SK-N-MC (cell line): ENCODE results near the gene FIBCD1.

ENCODE experiments used
- DNase-seq: peaks from one replicate; pipeline ENCODE4 v3.0.0-alpha.2; 2011; ENCODE audit warnings: low read depth, low spot score
- H3K27ac ChIP-seq: fragments of 200-600 bp; sonication (generic); 2 replicates; pipeline ENCODE4 v1.5.1; 2016; ENCODE audit warnings: mixed run types
- H3K36me3 ChIP-seq: fragments of 200-600 bp; sonication (generic); 2 replicates; pipeline ENCODE4 v1.6.1; 2017; ENCODE audit warnings: antibody characterized with exemption, low read length, mixed read lengths; ENCODE audit not compliant: insufficient read depth
- H3K4me3 ChIP-seq: fragments of 200-600 bp; sonication (generic); 2 replicates; pipeline ENCODE4 v1.5.1; 2016
- H3K9ac ChIP-seq: fragments of 200-600 bp; sonication (generic); 2 replicates; pipeline ENCODE4 v1.8.0; 2017; ENCODE audit warnings: mixed run types, mixed read lengths; ENCODE audit not compliant: insufficient read length
- H3K9me3 ChIP-seq: fragments of 200-600 bp; sonication (generic); 2 replicates; pipeline ENCODE4 v1.6.1; 2017; ENCODE audit warnings: low read depth, mild to moderate bottlenecking, antibody characterized with exemption, low read length, moderate library complexity, mixed read lengths
- EZH2 ChIP-seq: fragments of 200-600 bp; sonication (generic); IDR thresholded peaks from one replicate; pipeline ENCODE4 v1.6.1; 2017; ENCODE audit warnings: antibody characterized with exemption
- FOXP2 ChIP-seq: optimal IDR thresholded peaks from 2 replicates; pipeline ENCODE3; 2011; ENCODE audit warnings: mild to moderate bottlenecking, moderate library complexity; ENCODE audit not compliant: insufficient read depth; ENCODE audit errors: extremely low read length, control extremely low read depth
- POLR2AphosphoS5 ChIP-seq: IDR thresholded peaks from 2 replicates; pipeline ENCODE4 v1.6.1; 2012; ENCODE audit warnings: mild to moderate bottlenecking, low read depth, low read length, borderline replicate concordance

FIBCD1 gene

DNA sequence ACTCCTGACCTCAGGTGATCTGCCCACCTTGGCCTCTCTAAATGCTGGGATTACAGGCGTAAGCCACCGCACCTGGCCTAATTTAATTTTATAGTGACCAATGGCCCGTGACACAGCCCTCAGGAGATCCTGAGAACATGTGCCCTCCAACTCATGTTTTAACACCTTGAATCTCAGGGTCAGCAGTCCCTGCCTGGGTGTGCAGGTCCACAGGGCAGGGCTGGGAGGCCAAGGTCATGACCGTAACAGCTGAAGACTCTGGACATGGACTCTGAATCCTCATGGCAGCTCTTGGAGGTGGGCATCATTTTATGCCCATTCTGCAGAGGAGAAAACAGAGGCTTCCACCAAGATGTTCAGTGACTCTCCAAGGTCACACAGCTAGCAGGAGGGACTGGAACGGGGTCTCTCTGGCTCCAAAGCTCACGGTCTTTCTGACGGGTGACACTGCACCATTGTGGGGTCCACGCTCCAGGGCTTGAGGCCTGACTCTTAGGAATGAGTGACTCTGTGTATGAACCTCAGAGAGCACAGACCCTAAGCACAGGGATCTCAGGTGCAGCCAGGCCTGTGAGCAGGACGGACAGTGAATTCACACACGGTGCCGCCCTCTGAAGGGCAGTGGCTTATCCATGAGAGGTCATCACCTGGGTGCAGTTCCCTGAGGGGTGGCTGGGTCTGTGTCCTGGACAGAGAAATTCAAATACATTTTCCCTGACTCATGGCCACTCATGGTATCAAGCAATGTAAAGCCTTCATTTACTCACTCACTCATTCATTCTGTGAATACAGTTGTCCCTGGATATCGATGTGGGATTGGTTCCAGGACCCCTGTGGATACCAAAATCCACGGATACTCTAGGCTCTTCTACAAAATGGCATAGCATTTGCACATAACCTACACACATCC is 37.1 kb upstream of the FIBCD1 start:
- DNase-seq = no peak
- no peaks in the 10 kb centered on the region for H3K36me3 ChIP-seq
- H3K9ac ChIP-seq = no peak overlapping the region
- H3K27ac ChIP-seq = no peak overlapping the region
- H3K9me3 ChIP-seq = no peaks in the 10 kb centered on the region
- no peak overlapping the region for H3K4me3 ChIP-seq
- TF ChIP-seq FOXP2 (no peak), EZH2 (no peak), POLR2AphosphoS5 (no peak)

DNA sequence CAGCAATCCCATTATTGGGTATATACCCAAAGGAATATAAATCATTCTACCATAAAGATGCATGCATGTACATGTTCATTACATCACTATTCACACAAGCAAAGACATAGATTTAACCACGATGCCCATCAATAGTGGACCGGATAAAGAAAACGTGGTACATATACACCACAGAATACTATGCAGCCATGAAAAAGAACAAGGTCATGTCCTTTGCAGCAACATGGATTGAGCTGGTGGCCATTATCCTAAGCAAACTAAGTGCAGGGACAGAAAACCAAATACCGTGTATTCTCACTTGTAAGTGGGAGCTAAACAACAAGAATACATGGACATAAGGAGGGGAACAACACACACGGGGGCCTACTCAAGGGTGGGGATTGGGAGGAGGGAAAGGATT is 36.1 kb upstream of the FIBCD1 start:
- DNase-seq = no peak
- H3K9me3 ChIP-seq = no peaks in the 10 kb centered on the region
- H3K9ac ChIP-seq = no peak overlapping the region
- H3K27ac ChIP-seq = no peak overlapping the region
- TF ChIP-seq POLR2AphosphoS5 = no peak
- no peak for TF ChIP-seq FOXP2
- no peak for TF ChIP-seq EZH2
- H3K4me3 ChIP-seq = no peak overlapping the region
- no peaks in the 10 kb centered on the region for H3K36me3 ChIP-seq

DNA sequence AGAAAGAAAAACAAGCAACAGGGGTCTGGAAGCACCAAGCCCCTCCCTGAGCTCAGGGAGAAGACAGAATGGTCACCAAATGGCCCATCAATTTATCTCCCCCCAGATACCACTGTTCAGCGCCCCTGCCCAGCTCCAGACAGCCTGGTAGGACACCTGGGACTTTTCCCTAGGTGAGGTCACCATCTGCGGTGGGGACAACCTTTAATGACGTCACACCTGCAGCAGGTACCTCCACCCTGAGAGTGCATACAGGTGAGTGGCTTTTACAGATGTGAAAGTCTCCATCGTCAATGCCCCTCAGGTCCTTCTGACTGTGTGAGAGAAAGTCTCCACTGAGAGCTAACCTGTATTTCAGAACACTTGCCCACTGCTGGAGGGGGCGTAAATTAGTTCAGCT is 35.6 kb upstream of the FIBCD1 start:
- TF ChIP-seq POLR2AphosphoS5 (no peak), EZH2 (no peak), FOXP2 (no peak)
- DNase-seq = no peak

DNA sequence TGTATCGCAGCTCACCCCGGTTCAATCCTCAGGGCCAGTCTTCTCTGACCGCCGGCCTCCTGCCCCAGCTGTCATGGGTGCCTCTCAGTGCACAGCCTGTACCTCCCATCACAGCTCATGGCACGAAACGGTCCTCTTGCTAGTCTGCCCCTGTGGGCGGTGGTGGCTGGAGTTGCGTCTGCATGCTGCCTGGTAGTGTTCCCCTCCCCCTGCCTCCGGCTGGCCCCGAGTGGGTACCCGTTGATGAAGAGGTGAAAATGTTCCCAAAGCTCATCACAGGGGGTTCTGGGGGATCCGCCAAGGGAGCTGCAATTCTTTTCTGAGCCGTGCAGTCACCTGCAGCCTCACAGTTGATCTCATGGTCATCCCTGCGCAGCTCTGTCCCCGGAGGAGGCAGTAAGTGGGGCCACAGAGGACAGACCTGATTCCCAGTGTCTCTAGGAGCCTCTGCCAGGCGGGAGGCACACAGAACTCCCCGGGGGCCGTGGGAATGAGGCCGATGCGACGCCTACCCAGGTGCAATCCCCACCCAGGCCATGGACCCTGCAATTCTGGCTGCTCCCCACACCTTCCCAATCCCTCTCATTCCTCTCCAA is 34.7 kb upstream of the FIBCD1 start:
- TF ChIP-seq EZH2 (no peak), FOXP2 (no peak), POLR2AphosphoS5 (no peak)
- no peak overlapping the region for H3K4me3 ChIP-seq
- no peak overlapping the region for H3K9ac ChIP-seq
- no peaks in the 10 kb centered on the region for H3K36me3 ChIP-seq
- DNase-seq = no peak
- no peaks in the 10 kb centered on the region for H3K9me3 ChIP-seq
- H3K27ac ChIP-seq = no peak overlapping the region

More for the DNA sequence above, 35.6 kb upstream of the FIBCD1 start:
- Histone ChIP-seq H3K9ac (no peak overlapping the region), H3K36me3 (no peaks in the 10 kb centered on the region), H3K27ac (no peak overlapping the region), H3K9me3 (no peaks in the 10 kb centered on the region), H3K4me3 (no peak overlapping the region)

DNA sequence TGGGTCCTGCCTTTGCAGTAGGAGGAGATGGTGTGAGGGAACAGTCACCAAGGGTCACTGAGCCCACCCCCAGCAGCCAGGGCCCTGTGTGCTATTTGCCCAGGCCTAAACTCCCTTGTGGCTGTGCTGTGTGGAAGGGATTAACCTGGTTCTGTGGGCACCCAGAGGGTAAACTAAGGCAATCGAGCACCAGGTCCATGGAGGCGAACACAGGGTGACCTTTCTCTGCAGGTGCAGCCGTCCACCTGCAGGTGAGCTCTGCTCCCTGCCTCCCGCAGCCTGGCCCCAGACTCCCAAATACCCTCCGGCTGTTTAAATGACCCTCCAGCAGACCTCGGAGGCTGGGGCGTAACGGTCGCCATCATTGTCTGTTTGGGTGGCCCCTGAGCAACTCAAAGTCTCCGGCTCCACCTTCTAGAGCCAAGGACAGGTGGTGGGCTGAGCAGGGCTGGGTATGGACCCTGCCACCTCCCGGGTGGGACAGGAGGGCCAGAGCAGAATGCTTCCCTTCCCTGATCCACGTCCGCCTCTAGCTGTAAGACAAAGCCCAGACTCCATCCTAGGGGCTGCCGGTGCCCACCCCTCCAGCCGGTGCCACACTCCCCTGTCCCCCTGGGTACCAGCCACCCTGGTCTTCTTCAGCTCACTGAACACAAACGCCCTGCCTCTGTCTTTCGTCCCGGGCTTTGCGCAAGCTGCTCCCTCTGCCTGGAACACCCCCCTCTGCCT is 34.1 kb upstream of the FIBCD1 start:
- DNase-seq = no peak
- TF ChIP-seq FOXP2 (no peak), POLR2AphosphoS5 (no peak), EZH2 (no peak)
- H3K36me3 ChIP-seq = no peaks in the 10 kb centered on the region
- no peak overlapping the region for H3K27ac ChIP-seq
- no peaks in the 10 kb centered on the region for H3K9me3 ChIP-seq
- H3K4me3 ChIP-seq = no peak overlapping the region
- H3K9ac ChIP-seq = no peak overlapping the region

DNA sequence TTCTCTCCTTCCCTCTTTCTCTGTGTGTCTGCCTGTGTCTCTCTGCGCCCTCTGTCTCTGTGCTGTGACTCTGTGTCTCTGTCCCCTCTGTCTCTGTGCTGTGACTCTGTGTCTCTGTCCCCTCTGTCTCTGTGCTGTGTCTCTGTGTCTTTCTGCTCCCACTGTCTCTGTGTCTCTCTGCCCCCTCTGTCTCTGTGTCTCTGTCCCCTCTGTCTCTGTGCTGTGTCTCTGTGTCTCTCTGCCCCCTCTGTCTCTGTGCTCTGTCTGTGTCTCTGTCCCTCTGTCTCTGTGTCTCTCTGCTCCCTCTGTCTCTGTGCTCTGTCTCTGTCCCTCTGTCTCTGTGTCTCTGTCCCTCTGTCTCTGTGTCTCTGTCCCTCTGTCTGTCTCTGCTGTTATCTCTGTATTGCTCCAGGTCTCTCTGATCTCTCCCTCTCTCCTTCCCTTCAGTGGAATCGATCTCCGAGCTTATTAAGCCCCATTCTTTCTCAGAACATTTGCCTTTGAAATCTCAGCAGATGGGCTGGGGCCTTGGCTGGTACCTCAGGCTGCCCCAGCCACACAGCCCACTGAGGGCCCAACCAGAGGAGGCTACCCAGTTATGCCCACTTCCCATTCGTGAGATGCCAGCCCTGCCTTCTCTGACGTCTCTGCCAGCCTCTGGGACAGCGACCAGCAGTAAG is 33.4 kb upstream of the FIBCD1 start:
- Histone ChIP-seq H3K9ac (no peak overlapping the region), H3K27ac (no peak overlapping the region), H3K9me3 (no peaks in the 10 kb centered on the region), H3K4me3 (no peak overlapping the region), H3K36me3 (no peaks in the 10 kb centered on the region)
- no peak for TF ChIP-seq POLR2AphosphoS5
- TF ChIP-seq FOXP2 = no peak
- no peak for TF ChIP-seq EZH2
- no peak for DNase-seq

DNA sequence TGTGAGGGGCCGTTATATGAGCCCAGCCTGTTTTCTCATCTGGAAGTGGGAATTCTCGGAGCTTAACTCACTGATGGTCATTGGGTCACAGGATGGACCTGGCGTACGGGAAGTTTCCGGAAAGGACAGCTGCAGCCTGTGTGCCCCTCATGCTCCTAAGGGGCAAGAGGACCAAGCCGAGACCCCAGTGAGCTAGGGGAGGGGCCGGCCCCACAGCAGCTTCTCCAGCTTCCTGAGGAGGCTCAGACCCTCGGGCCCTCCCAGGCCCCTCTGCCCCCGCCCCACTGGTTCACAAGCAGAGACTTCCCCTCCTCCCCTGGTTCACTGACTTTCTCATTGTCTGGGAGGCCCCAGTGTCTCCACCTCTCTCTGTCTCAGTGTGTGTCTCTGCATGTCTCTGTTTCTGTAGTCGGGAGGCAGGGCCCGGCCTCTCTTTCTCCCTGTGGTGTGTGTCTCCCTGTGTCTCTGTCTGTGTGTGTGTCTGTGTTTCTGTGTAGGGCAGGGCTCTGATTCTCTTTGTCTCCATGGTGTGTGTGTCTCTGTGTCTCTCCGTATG is 32.3 kb upstream of the FIBCD1 start:
- H3K27ac ChIP-seq = no peak overlapping the region
- H3K9me3 ChIP-seq = no peaks in the 10 kb centered on the region
- H3K36me3 ChIP-seq = no peaks in the 10 kb centered on the region
- no peak for DNase-seq
- no peak for TF ChIP-seq POLR2AphosphoS5
- no peak for TF ChIP-seq EZH2
- no peak for TF ChIP-seq FOXP2
- H3K4me3 ChIP-seq = no peak overlapping the region
- no peak overlapping the region for H3K9ac ChIP-seq
